ENCODE measurements around the gene POU5F1. TPM values are rescaled to one million over a fixed set of nuclear protein-coding genes. Genes with fewer than 3 reads are reported as not detected.
"Not testable (repeated sequence)": the region's sequence is repeated elsewhere in the genome, so short reads cannot be mapped to it uniquely, and the experiment has no call there.

POU5F1 gene
- total and polyA plus RNA-seq, 10 donors: 0.57 to 3.7 (median 1.5) TPM

DNA sequence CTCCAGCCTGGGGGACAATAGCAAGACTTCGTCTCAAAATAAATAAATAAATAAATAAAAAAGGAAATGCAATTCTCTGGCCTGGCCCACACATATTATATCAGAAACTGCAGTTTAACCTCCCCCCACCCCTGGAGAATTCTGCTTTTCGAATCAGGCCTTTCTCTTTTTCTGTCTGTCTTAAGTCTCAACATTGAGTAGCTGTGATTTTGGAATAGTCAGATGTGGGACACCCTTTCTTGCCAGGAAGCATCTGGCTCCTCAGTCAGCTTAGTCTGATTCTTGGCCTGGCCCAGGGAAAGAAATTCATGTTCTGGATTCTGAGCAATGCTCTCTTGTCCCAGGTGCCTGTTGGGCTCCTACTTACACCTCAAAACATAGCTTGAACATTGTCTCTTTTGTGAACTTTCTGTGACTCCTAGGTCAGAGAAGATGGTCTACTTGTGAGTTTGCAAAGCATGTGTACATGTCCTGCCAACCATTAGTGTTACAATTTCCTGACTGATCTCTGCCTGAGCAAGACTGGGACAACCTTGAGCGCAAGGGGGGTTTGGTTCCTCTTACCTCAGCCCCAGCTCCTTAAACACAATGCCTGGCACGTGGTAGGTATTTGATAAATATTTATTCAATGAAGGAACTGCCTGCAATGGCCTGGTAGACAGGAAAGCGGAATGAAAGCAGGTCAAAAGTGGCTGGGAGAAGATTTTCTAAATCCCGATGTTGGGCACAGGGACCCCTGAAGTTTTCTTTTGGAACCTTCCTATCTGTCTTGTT is 23.8 kb upstream of the POU5F1 start:
- WGBS, 5 donors: 62 to 84% (median 77%) methylated on average over 6 of the region's 6 CpGs
- Histone ChIP-seq H3K4me3 (no peak overlapping the region), H3K27ac (peak overlapping the region in 3 of 8 donors; percentile 0 to 38 (median 14)), H3K4me1 (peaks cover 3 to 42% (median 31%) of the 10 kb centered on the region in 6 donors), H3K36me3 (peaks cover 0 to 22% (median 0%) of the 10 kb centered on the region in 6 donors), H3K9me3 (no peaks in the 10 kb centered on the region), H3K27me3 (replicated peaks in 1 of 7) (no peaks in the 10 kb centered on the region)
- no peak for TF ChIP-seq POLR2AphosphoS5 (IDR thresholded peaks at IDR 0.05)
- TF ChIP-seq, protein P1, sequence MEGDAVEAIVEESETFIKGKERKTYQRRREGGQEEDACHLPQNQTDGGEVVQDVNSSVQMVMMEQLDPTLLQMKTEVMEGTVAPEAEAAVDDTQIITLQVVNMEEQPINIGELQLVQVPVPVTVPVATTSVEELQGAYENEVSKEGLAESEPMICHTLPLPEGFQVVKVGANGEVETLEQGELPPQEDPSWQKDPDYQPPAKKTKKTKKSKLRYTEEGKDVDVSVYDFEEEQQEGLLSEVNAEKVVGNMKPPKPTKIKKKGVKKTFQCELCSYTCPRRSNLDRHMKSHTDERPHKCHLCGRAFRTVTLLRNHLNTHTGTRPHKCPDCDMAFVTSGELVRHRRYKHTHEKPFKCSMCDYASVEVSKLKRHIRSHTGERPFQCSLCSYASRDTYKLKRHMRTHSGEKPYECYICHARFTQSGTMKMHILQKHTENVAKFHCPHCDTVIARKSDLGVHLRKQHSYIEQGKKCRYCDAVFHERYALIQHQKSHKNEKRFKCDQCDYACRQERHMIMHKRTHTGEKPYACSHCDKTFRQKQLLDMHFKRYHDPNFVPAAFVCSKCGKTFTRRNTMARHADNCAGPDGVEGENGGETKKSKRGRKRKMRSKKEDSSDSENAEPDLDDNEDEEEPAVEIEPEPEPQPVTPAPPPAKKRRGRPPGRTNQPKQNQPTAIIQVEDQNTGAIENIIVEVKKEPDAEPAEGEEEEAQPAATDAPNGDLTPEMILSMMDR (IDR thresholded peaks at IDR 0.05 in 8 of 11, conservative IDR thresholded peaks at IDR 0.05 in 3 of 11): no peak
- no peak for TF ChIP-seq POLR2A (IDR thresholded peaks at IDR 0.05)
- DNase-seq: no peak
- intact Hi-C loops (cut with DNase I; ENCODE audit: low total_unique reads): no loop called here

DNA sequence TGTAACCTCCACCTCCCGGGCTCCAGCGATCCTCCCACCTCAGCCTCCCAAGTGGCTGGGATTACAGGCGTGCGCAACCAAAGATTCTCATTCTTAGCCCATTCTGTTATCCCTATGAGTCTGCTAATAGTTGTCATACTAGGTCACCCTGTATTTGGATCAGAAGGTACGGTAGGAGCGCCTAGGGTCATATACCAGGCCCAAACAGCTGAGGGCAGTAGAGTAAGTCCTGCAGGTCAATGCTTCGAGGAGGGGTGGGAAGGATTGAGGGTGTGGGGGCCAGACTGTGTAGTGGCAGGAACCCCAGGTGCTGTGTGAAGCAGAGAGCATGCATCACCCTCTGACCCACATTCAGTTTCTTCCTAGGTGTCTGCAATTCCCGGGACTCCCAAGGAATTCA is 22.7 kb upstream of the POU5F1 start:
- H3K4me1 ChIP-seq: peaks cover 3 to 32% (median 20%) of the 10 kb centered on the region in 6 donors
- no peak overlapping the region for H3K4me3 ChIP-seq
- TF ChIP-seq, protein P1 (IDR thresholded peaks at IDR 0.05 in 8 of 11, conservative IDR thresholded peaks at IDR 0.05 in 3 of 11): no peak
- TF ChIP-seq POLR2AphosphoS5 (IDR thresholded peaks at IDR 0.05) (no peak), POLR2A (IDR thresholded peaks at IDR 0.05) (no peak)
- intact Hi-C loops (cut with DNase I; ENCODE audit: low total_unique reads): loop anchor here (2.0 kb wide), 1 partner anchor 56 kb away; no protein-coding TSS in a partner anchor
- no peak for DNase-seq
- peak overlapping the region in 1 of 8 donors; percentile 0 for H3K27ac ChIP-seq
- no peaks in the 10 kb centered on the region for H3K27me3 ChIP-seq (replicated peaks in 1 of 7)
- H3K9me3 ChIP-seq: no peaks in the 10 kb centered on the region
- peaks cover 0 to 22% (median 0%) of the 10 kb centered on the region in 6 donors for H3K36me3 ChIP-seq
- WGBS, 5 donors: 69 to 90% (median 78%) methylated on average over 7 to 8 of the region's 8 CpGs

DNA sequence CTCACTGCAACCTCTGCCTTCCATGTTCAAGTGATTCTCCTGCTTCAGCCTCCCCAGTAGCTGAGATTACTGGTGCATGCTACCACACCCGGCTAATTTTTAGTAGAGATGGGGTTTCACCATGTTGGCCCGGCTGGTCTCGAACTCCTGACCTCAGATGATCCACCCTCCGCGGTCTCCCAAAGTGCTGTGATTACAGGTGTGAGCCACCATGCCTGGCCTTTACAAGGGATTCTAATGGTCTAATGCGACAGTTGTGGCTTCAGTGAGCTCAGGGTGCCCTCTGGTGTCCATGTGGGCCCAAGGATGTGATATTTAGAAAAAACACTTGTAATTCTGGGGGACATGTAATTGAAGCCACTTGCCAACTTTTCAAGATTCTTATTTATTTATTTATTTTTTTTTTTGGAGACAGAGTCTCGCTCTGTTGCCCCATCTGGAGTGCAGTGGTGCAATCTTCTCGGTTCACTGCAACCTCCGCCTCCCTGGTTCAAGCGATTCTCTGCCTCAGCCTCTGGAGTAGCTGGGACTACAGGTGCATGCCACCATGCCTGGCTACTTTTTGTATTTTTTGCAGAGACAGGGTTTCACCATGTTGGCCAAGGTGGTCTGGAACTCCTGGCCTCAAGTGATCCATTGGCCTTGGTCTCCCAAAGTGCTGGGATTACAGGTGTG is 22.1 kb upstream of the POU5F1 start:
- H3K27ac ChIP-seq; H3K4me3 ChIP-seq; H3K9me3 ChIP-seq; H3K27me3 ChIP-seq (replicated peaks in 1 of 7): not testable (repeated sequence)
- intact Hi-C loops (cut with DNase I; ENCODE audit: low total_unique reads): loop anchor here (2.0 kb wide), 1 partner anchor 56 kb away; no protein-coding TSS in a partner anchor
- Histone ChIP-seq H3K4me1 (peaks cover 3 to 31% (median 18%) of the 10 kb centered on the region in 6 donors), H3K36me3 (peaks cover 0 to 22% (median 0%) of the 10 kb centered on the region in 6 donors)
- DNase-seq: peak; percentile 78
- WGBS, 5 donors: 53 to 67% (median 59%) methylated on average over 10 of the region's 10 CpGs
- TF ChIP-seq, protein P1 (IDR thresholded peaks at IDR 0.05 in 8 of 11, conservative IDR thresholded peaks at IDR 0.05 in 3 of 11): peak; percentile 20 to 78 (median 56)

DNA sequence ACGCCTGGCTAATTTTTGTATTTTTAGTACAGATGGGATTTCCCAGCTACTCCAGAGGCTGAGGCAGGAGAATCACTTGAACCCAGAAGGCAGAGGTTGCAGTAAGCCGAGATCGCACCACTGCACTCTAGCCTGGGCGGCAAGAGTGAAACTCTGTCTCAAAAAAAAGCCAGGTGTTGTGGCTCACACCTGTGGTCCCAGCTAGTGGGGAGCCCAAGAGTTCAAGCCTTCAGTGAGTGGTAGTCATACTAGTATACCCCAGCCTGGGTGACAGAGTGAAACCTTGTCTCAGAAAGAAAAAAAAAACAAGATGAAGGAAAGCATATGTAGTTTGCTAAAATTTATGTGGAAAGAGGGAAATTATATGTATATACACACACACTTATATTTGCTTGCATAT is 20.0 kb upstream of the POU5F1 start:
- TF ChIP-seq POLR2AphosphoS5 (IDR thresholded peaks at IDR 0.05) (no peak), POLR2A (IDR thresholded peaks at IDR 0.05) (no peak)
- TF ChIP-seq, protein P1 (IDR thresholded peaks at IDR 0.05 in 8 of 11, conservative IDR thresholded peaks at IDR 0.05 in 3 of 11): no peak
- Histone ChIP-seq H3K4me3 (no peak overlapping the region), H3K36me3 (peaks cover 0 to 20% (median 0%) of the 10 kb centered on the region in 6 donors), H3K4me1 (peaks cover 0 to 24% (median 11%) of the 10 kb centered on the region in 6 donors), H3K27ac (no peak overlapping the region), H3K9me3 (no peaks in the 10 kb centered on the region), H3K27me3 (replicated peaks in 1 of 7) (no peaks in the 10 kb centered on the region)
- WGBS, 5 donors: 56 to 87% (median 79%) methylated on average over 4 of the region's 4 CpGs
- intact Hi-C loops (cut with DNase I; ENCODE audit: low total_unique reads): no loop called here
- no peak for DNase-seq

DNA sequence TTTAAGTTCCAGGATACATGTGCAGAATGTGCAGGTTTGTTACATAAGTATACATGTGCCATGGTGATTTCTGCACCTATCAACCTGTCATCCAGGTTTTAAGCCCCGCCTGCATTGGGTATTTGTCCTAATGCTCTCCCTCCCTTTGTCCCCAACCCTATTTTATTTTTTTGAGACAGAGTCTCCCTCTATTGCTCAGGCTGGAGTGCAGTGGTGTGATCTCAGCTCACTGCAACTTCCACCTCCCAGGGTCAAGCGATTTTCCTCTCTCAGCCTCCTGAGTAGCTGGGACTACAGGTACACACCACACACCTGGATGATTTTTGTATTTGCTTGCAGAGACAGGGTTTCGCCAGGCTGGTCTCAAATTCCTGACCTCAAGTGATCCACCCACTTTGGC is 18.7 kb upstream of the POU5F1 start:
- H3K36me3 ChIP-seq; H3K4me3 ChIP-seq; H3K27ac ChIP-seq; H3K9me3 ChIP-seq; H3K27me3 ChIP-seq (replicated peaks in 1 of 7); intact Hi-C loops (cut with DNase I; ENCODE audit: low total_unique reads): not testable (repeated sequence)
- WGBS, 5 donors: 88 to 95% (median 90%) methylated on average over 3 of the region's 3 CpGs
- peak; percentile 18 for DNase-seq
- peaks cover 0 to 12% (median 4%) of the 10 kb centered on the region in 6 donors for H3K4me1 ChIP-seq

All from spleen (tissue), 11 donors.